GM10847 (cell line): ENCODE results near the gene PAPOLB.

Experiments
- POLR2A ChIP-seq: IDR thresholded peaks from 2 replicates; pipeline ENCODE4 v1.6.1; 2011; ENCODE audit not compliant: insufficient read length; ENCODE audit errors: extremely low read depth

The PAPOLB gene

GRCh38 chr7:4837803-4838625, 23.8 kb downstream of the PAPOLB start:
- TF ChIP-seq POLR2A, result no peak

- no peak for TF ChIP-seq POLR2A
These were observed 24.6 kb downstream of the PAPOLB start for GRCh38 chr7:4837041-4837802.

GRCh38 chr7:4836206-4836661, 25.6 kb downstream of the PAPOLB start:
- TF ChIP-seq POLR2A, result no peak

- no peak for TF ChIP-seq POLR2A
These were observed 26.2 kb downstream of the PAPOLB start for GRCh38 chr7:4835398-4836205.

- no peak for TF ChIP-seq POLR2A
These were observed 27.0 kb downstream of the PAPOLB start for GRCh38 chr7:4834601-4835397.

- no peak for TF ChIP-seq POLR2A
These were observed 27.9 kb downstream of the PAPOLB start for GRCh38 chr7:4833691-4834600.

GRCh38 chr7:4833176-4833575, 28.7 kb downstream of the PAPOLB start:
- TF ChIP-seq POLR2A, result no peak

GRCh38 chr7:4832711-4833110, 29.1 kb downstream of the PAPOLB start:
- TF ChIP-seq POLR2A, result no peak

GRCh38 chr7:4831723-4832495, 29.9 kb downstream of the PAPOLB start:
- no peak for TF ChIP-seq POLR2A

- TF ChIP-seq POLR2A, result no peak
These were observed 31.7 kb downstream of the PAPOLB start for GRCh38 chr7:4830176-4830575.

- TF ChIP-seq POLR2A, result no peak
These were observed 33.0 kb downstream of the PAPOLB start for GRCh38 chr7:4828720-4829383.

GRCh38 chr7:4825081-4825480, 36.7 kb downstream of the PAPOLB start:
- no peak for TF ChIP-seq POLR2A
